GM19351 (cell line): ENCODE measurements around the gene ZC3HAV1.
A peak's percentile ranks its signal among the peaks of the same experiment; 100 is the strongest.
"Not testable (repeated sequence)": the region's sequence is repeated elsewhere in the genome, so short reads cannot be mapped to it uniquely, and the experiment has no call there.

Source experiments
- ATAC-seq: cut with Tn5 transposase; IDR thresholded peaks from one replicate; pipeline ENCODE4 v1.9.1; 2021; ENCODE audit warnings: mild to moderate bottlenecking, moderate library complexity; ENCODE audit not compliant: unreplicated experiment

ZC3HAV1 gene

GRCh38 chr7:139112741-139113250 lies 3.3 kb upstream of the ZC3HAV1 start:
- no peak for ATAC-seq

DNA sequence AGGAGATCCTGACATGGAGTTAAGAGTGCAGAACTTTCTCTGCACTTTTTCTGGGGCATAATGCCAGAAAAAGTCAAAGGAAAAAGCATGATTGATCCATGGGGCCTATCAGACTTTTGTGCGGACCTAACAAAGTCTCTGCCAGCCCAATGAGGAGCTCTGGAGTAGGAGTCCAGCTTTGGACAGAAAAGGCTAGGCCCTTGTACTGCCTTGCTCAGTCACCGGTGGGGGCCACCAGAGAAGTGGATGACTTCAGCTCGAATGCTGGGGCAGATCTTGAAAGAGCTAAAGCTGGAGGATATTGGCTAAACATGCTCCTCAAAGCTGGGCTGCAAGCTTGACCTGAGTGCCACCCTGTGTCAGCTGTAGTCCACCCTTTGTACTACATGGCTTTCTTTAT lies 2.8 kb upstream of the ZC3HAV1 start:
- no peak for ATAC-seq

DNA sequence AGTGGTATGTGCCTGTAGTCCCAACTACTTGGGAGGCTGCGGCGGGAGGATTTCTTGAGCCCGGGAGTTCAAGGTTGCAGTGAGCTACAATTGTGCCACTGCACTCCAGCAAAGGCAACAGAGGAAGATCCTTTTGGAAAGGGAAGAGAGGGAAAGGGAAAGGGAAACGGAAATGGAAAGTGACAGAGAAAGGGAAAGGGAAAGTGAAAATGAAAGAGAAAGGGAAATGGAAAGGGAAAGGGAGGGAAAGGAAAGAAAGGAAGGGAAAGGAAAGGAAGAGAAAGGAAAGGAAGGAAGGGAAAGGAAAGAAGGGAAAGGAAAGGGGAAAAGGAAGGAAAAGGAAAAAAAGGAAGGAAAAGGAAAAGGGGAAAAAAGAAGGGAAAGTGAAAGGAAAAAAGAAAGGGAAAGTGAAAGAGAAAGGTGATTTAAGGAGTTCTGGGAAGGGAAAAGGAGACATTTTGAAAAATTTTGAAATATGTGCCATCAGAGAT lies 2.3 kb upstream of the ZC3HAV1 start:
- no peak for ATAC-seq

DNA sequence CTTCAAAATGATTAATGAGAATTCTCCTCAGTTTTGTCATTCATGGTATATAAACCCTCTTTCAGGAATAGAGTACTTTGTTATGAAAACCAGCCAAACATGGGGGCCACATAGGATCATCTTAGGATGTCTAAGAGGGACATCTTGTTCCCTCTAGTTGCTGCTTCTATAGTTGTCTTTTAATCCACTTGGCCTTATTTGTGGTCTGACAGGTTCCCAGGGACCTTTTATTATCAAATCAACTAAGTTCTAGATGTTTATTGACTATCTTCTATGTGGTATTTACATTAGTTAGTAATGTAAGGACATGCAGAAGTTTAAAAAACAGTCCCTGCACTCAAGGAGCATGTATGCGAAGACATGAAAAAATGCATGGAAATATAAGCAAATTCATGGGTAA lies 1.6 kb upstream of the ZC3HAV1 start:
- ATAC-seq = no peak

GRCh38 chr7:139109983-139110411 lies 477 bp upstream of the ZC3HAV1 start:
- ATAC-seq = peak; percentile 11

DNA sequence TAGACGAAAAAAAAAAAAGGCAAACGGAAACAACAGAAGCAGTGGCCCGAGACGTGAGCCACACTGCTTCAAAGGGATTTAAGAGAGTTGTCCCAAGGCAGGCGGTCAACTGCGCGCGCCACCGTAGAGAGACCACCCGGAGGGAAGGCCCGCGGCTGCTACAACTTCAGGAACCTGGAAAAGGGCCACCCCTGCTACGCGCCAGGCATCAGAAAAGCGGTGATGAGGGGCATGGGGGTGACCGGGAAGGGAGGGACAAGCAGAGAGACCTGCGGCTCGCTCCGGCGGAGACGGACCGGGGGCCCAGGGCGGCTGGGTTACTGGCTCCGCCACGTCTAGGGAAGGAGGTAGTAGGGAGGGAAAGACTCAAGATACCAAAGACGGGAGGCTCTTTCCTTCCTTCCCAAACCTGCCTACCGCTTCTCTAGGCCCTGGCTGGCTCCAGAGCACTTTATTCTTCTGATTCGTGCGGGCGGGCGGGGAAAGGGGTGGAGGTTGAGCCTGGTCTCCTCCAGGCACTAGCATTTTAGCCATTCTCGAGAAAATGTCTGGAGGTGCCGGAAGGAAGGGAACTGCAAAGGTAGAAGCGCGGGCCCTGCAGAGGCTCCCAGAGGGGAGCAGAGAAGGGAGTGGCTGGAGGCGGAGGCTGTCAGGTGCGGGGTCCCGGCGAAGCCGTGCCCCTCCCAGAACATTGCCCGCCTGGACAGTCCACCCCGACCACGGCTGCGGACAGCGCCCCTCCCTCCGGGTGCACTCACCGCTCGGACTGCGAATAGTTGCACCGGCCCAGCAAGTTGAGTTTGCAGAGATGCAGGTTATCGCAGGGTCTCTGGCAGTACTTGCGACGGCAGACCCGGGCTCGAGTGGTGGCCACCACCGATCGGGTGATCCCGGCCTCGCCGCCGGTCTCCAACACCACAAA lies 993 bp downstream of the ZC3HAV1 start:
- no peak for ATAC-seq

DNA sequence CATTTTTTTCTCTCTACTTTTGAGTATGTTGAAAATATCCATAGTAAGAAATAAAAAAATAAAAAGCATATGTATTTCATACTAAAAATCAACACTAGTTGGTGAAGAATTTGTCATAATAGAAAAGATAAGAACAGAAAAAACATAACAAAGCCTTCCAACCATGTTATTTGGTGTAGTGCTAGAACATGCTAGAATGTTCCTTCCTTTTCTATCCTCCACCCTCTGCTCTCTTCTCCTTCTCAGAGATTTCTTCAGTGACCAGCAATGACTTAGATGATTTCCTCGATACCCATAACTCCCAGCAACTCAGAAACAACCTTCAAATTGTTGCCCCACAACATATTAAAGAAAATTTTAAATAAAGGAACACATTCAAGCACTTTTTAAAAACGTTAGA lies 2.6 kb downstream of the ZC3HAV1 start:
- no peak for ATAC-seq

GRCh38 chr7:139106227-139106626 lies 3.3 kb downstream of the ZC3HAV1 start:
- ATAC-seq = not testable (repeated sequence)

GRCh38 chr7:139105484-139105883 lies 4.0 kb downstream of the ZC3HAV1 start:
- no peak for ATAC-seq

GRCh38 chr7:139104091-139104450 lies 5.4 kb downstream of the ZC3HAV1 start:
- ATAC-seq = no peak

DNA sequence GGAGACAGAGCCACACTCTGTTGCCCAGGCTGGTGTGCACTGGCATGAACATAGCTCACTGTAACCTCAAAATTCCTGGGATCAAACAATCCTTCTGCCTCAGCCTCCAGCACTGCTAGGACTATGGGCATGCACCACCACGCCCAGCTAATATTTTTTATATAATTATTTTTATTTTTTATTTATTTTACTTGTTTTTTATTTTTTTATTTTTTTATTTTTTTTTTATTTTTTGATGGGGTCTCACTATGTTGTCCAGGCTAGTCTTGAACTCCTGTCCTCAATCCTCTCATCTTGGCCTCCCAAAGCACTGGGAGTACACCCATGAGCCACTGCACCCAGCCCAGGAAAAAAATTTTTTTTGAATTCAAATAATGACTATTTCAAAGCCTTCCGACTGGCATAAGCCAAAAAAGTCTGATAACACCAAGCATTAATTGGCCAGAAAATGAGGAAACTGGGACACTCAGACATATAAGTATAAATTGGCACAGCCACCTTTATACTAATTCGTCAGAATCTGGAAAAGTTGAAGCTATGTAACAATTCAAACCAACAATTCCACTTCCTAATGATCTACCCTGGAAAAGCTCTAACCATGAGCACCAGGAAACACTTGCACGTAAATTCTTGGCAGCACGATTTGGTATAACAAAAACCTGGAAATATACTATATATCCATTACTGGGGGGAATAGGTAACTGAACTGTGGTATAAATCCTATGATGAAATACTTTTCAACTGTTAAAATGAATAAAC lies 6.3 kb downstream of the ZC3HAV1 start:
- ATAC-seq = no peak

DNA sequence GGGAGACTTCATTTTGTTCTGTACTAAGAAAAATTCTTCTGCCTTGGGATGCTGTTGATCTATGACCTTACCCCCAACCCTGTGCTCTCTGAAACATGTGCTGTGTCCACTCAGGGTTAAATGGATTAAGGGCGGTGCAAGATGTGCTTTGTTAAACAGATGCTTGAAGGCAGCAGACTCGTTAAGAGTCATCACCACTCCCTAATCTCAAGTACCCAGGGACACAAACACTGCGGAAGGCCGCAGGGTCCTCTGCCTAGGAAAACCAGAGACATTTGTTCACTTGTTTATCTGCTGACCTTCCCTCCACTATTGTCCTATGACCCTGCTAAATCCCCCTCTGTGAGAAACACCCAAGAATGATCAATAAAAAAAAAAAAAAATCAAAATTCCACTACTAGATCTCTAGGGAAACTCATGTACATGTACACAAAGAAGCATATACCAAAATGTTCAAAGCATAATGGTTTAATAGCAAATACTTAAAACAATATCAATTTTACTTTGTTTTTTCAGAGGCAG lies 7.8 kb downstream of the ZC3HAV1 start:
- not testable (repeated sequence) for ATAC-seq

GRCh38 chr7:139099172-139099947 lies 10.2 kb downstream of the ZC3HAV1 start:
- no peak for ATAC-seq

DNA sequence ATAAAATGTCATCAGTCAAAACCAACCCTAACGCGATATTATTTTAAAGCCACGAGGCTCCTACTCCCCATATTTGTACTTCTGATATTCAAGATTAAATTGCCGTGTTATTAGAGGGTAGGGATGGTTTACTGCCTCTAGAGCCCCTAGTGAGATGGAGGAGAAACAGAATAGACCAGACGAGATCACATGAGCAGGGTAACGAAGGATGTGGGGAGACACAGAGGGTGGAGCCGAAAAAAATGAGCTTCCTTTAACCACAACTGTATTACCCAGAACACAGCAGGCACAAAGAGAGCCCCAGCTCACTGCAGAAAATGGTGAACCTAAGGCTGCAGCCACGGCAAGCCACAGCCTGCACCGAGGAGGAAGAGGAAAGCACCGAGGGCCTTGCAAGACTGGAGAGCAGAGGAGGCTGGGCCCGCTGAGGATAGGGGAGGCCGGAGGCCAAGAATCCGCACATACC lies 14.3 kb downstream of the ZC3HAV1 start:
- peak; percentile 99 for ATAC-seq

- ATAC-seq = no peak
These were observed 14.9 kb downstream of the ZC3HAV1 start for GRCh38 chr7:139094596-139094995.

- no peak for ATAC-seq
These were observed 15.5 kb downstream of the ZC3HAV1 start for GRCh38 chr7:139094030-139094429.

- not testable (repeated sequence) for ATAC-seq
These were observed 16.0 kb downstream of the ZC3HAV1 start for GRCh38 chr7:139093512-139093911.

DNA sequence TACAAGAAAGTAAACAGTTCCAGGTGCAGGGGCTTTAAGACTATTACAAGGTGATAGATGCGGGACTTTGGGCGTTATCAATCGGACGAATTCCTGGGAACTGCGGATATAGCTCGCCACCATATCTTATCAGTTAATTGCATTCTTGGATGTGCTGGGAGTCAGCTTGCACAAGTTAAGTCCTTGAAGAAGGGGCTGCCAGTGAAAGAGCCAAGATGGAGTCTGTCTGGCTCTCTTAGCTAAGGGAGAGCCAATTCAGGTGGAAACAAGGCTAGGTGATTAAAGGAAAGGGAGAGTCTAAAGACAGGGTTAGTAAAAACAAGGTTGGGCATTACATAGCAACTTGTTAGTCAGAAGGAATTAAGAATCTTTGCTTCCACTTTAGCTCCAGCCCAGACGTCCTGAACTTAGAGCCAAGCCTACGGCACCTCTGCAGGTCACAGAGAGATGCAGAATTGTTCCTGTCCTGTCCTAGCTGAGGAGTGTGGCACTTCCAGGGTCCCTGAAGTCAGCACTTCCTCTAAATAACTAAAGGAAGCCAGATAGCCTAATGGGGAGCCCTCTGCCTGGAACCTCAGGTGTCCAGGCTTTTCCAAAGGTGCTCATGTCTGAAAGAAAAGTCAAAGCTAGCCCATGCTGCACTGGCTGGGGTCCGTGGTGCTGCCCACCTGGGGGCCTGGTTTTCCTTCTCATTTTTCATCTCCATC lies 17.3 kb downstream of the ZC3HAV1 start:
- no peak for ATAC-seq

DNA sequence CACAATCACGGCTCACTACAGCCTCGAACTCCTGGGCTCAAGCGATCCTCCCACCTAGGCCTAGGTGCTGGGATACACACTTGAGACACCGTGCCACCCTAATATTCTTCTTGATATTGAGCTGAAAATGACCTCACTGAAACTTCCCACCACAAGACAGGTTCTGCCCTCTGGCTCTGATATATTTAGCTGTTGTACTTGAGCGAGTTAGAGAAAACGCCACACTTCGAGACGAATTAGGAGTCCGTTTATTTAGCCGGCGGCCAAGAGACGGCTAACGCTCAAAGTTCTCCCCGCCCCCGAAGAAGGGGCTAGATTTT lies 17.9 kb downstream of the ZC3HAV1 start:
- ATAC-seq = no peak

DNA sequence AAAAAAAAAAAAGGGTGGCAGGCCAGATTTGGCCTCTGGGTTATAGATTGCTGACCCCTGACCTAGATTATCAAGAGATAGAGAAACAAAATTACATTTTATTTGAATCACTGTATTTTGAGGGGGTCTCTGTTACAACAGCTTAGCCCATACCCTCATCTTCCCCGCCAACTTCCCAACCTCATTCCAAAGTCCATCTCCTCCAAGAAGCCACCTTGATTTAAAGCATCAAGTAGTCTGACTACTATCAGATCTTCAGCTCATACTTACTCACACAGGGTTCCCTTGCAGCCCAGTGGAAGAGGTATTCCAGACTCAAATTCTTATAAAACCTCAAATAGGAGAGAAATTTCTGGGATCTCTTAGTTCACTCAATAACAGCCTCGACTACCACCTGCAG lies 20.4 kb downstream of the ZC3HAV1 start:
- ATAC-seq = no peak
